PFSK-1 (cell line): ENCODE data around the gene PPM1G.

Experiments used
- POLR2AphosphoS5 ChIP-seq: IDR thresholded peaks from 2 replicates; pipeline ENCODE4 v1.6.1; 2012; ENCODE audit warnings: low read depth, mild to moderate bottlenecking, control low read depth, low read length, moderate library complexity
- REST ChIP-seq, 2 experiments: IDR thresholded peaks; 2 replicates each; pipeline versions ENCODE4 v1.6.1 to v1.8.0; 2011 to 2012; ENCODE audit warnings: low read depth in 2 of 2, low read length in 2 of 2, control low read depth in 1 of 2, inconsistent platforms in 1 of 2, mild to moderate bottlenecking in 1 of 2, moderate library complexity in 1 of 2; ENCODE audit not compliant: insufficient read depth in 1 of 2
- SIN3A ChIP-seq: IDR thresholded peaks from 2 replicates; pipeline ENCODE4 v1.6.1; 2012; ENCODE audit warnings: mild to moderate bottlenecking, low read length, moderate library complexity, borderline replicate concordance; ENCODE audit not compliant: insufficient read depth
- TAF1 ChIP-seq: IDR thresholded peaks from 2 replicates; pipeline ENCODE4 v1.6.1; 2012; ENCODE audit warnings: low read length, control low read depth, borderline replicate concordance; ENCODE audit not compliant: insufficient read depth

- no peak for TF ChIP-seq REST (IDR thresholded peaks at IDR 0.05; ENCODE audit: insufficient read depth in 1 of 2, low read depth in 2 of 2, low read length in 2 of 2)
- TF ChIP-seq TAF1 = no peak
- TF ChIP-seq SIN3A = no peak
- peak; percentile 27; the same call in 1 of the 2 replicates for TF ChIP-seq POLR2AphosphoS5
These were observed 45.5 kb downstream of the PPM1G start for GRCh38 chr2:27363933-27364332.
